Measurements from ENCODE around the gene SFTPA1. TPM values are rescaled to one million over a fixed set of nuclear protein-coding genes. Genes with fewer than 3 reads are reported as not detected.
"Not testable (repeated sequence)": the region's sequence is repeated elsewhere in the genome, so short reads cannot be mapped to it uniquely, and the experiment has no call there.

The SFTPA1 gene
- total and polyA plus RNA-seq, 2 experiments from 2014 or later: not detected

GRCh38 chr10:79595510-79595909, 15.2 kb upstream of the SFTPA1 start:
- no peak for DNase-seq (ENCODE audit: low spot score)
- H3K4me3 ChIP-seq: no peak overlapping the region
- no peaks in the 10 kb centered on the region for H3K27me3 ChIP-seq
- H3K4me1 ChIP-seq (ENCODE audit: insufficient read depth): no peaks in the 10 kb centered on the region
- H4K20me1 ChIP-seq (ENCODE audit: insufficient read depth, poor library complexity, severe bottlenecking): no peaks in the 10 kb centered on the region
- H3K27ac ChIP-seq: no peak overlapping the region
- no peaks in the 10 kb centered on the region for H3K9me2 ChIP-seq (replicated peaks; ENCODE audit: insufficient read depth)
- no peak for TF ChIP-seq EZH2phosphoT487 (IDR thresholded peaks at IDR 0.05; ENCODE audit: low read depth, severe bottlenecking, unreplicated experiment)
- no peak for TF ChIP-seq EZH2 (IDR thresholded peaks at IDR 0.05; ENCODE audit: borderline replicate concordance)
- no peak for TF ChIP-seq CTCF (IDR thresholded peaks at IDR 0.05; ENCODE audit: poor library complexity)
- H3K4me2 ChIP-seq: no peak overlapping the region
- H2AFZ ChIP-seq: no peak overlapping the region
- H3K79me2 ChIP-seq: no peaks in the 10 kb centered on the region
- WGBS (ENCODE audit: low lambda C conversion rate, missing lambda C conversion rate): 86% methylated on average over 3 of the region's 3 CpGs
- H3K9me3 ChIP-seq (ENCODE audit: low read depth): peaks cover 8% of the 10 kb centered on the region
- H3K36me3 ChIP-seq (replicated peaks; ENCODE audit: insufficient read depth, low read depth): no peaks in the 10 kb centered on the region

GRCh38 chr10:79599644-79600043, 11.1 kb upstream of the SFTPA1 start:
- H3K4me3 ChIP-seq; H3K79me2 ChIP-seq; H2AFZ ChIP-seq; H3K27ac ChIP-seq; H3K9me2 ChIP-seq (replicated peaks; ENCODE audit: insufficient read depth); DNase-seq (ENCODE audit: low spot score); H3K4me1 ChIP-seq (ENCODE audit: insufficient read depth); H3K36me3 ChIP-seq (replicated peaks; ENCODE audit: insufficient read depth, low read depth); H3K9me3 ChIP-seq (ENCODE audit: low read depth); H3K4me2 ChIP-seq; H3K27me3 ChIP-seq; H4K20me1 ChIP-seq (ENCODE audit: insufficient read depth, poor library complexity, severe bottlenecking): not testable (repeated sequence)
- 86% methylated on average over 9 of the region's 9 CpGs for WGBS (ENCODE audit: low lambda C conversion rate, missing lambda C conversion rate)

- Histone ChIP-seq H3K27ac (no peak overlapping the region), H2AFZ (no peak overlapping the region), H3K9me3 (ENCODE audit: low read depth) (peaks cover 8% of the 10 kb centered on the region), H3K79me2 (no peaks in the 10 kb centered on the region), H3K4me2 (no peak overlapping the region), H3K27me3 (peaks cover 3% of the 10 kb centered on the region), H3K4me1 (ENCODE audit: insufficient read depth) (no peaks in the 10 kb centered on the region), H3K36me3 (replicated peaks; ENCODE audit: insufficient read depth, low read depth) (no peaks in the 10 kb centered on the region), H3K9me2 (replicated peaks; ENCODE audit: insufficient read depth) (no peaks in the 10 kb centered on the region), H4K20me1 (ENCODE audit: insufficient read depth, poor library complexity, severe bottlenecking) (no peaks in the 10 kb centered on the region), H3K4me3 (no peak overlapping the region)
- no peak for DNase-seq (ENCODE audit: low spot score)
- 45% methylated on average over 1 of the region's 1 CpG for WGBS (ENCODE audit: low lambda C conversion rate, missing lambda C conversion rate)
- no peak for TF ChIP-seq EZH2 (IDR thresholded peaks at IDR 0.05; ENCODE audit: borderline replicate concordance)
- TF ChIP-seq CTCF (IDR thresholded peaks at IDR 0.05; ENCODE audit: poor library complexity): no peak
- no peak for TF ChIP-seq EZH2phosphoT487 (IDR thresholded peaks at IDR 0.05; ENCODE audit: low read depth, severe bottlenecking, unreplicated experiment)
Measured at GRCh38 chr10:79601939-79602338, 8.8 kb upstream of the SFTPA1 start.

GRCh38 chr10:79602953-79603352, 7.8 kb upstream of the SFTPA1 start:
- Histone ChIP-seq H3K4me2 (no peak overlapping the region), H3K36me3 (replicated peaks; ENCODE audit: insufficient read depth, low read depth) (no peaks in the 10 kb centered on the region), H3K4me1 (ENCODE audit: insufficient read depth) (no peaks in the 10 kb centered on the region), H3K9me2 (replicated peaks; ENCODE audit: insufficient read depth) (no peaks in the 10 kb centered on the region), H3K27ac (no peak overlapping the region), H3K79me2 (no peaks in the 10 kb centered on the region), H3K9me3 (ENCODE audit: low read depth) (peaks cover 8% of the 10 kb centered on the region), H4K20me1 (ENCODE audit: insufficient read depth, poor library complexity, severe bottlenecking) (no peaks in the 10 kb centered on the region), H3K27me3 (peaks cover 3% of the 10 kb centered on the region), H2AFZ (no peak overlapping the region), H3K4me3 (no peak overlapping the region)
- WGBS (ENCODE audit: low lambda C conversion rate, missing lambda C conversion rate): 90% methylated on average over 2 of the region's 2 CpGs
- TF ChIP-seq EZH2phosphoT487 (IDR thresholded peaks at IDR 0.05; ENCODE audit: low read depth, severe bottlenecking, unreplicated experiment) (no peak), EZH2 (IDR thresholded peaks at IDR 0.05; ENCODE audit: borderline replicate concordance) (no peak), CTCF (IDR thresholded peaks at IDR 0.05; ENCODE audit: poor library complexity) (no peak)
- no peak for DNase-seq (ENCODE audit: low spot score)
